Hippocampal formation (tissue), 2 donors: Measurements from ENCODE around the gene EPHA3.

Experiments
- DNase-seq, 2 donors: peaks; one replicate each; lab custom pipeline; 2025; lab: John Stamatoyannopoulos, UW

Gene EPHA3

DNA sequence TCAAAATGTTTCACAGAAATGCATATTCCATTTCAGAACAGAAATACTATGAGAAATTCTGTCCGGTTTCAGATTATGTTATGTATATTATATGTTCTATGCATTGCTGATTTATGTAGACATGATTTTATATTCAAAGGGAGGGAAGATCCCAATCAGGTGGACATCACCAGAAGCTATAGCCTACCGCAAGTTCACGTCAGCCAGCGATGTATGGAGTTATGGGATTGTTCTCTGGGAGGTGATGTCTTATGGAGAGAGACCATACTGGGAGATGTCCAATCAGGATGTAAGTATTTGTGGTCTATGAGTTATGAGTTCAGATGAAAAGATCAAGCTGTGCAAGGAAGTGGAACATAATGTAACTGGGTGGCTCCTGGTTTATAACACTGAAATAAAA lies 341.7 kb downstream of the EPHA3 start:
- no peak for DNase-seq

DNA sequence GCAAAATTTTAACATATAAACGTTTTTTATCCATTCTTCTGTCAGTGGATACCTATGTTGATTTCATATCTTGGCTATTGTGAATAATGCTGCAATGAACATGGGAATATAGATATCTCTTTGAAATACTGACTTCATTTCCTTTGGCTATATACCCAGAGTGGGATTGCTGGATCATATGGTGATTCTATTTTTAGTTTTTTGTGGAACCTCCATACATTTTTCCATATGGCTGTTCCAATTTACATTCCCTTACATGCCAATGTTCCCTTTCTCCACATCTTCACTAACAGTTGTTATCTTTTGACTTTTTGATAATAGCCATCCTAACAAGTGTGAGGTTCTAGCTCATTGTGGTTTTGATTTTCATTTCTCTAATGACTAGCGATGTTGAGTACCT lies 344.6 kb downstream of the EPHA3 start:
- no peak for DNase-seq

DNA sequence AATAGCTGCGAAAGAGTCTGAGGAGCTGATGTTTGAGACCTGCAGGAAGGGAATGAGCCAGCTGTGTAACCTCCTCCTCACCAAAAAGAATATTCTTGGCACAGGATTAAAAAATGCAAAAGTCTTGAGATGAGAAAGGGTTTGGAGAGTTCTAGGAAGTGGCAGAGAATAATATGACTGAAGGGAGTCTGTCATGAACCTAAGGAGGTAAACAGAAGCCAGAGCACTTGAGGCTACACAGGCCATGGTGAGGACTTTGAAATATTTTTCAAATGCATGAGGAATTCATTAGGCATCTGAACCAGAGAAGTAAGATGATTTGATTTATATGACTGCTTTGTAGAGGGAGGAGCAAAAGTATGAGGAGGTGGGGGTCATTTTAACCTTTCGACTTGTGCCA lies 347.8 kb downstream of the EPHA3 start:
- no peak for DNase-seq

DNA sequence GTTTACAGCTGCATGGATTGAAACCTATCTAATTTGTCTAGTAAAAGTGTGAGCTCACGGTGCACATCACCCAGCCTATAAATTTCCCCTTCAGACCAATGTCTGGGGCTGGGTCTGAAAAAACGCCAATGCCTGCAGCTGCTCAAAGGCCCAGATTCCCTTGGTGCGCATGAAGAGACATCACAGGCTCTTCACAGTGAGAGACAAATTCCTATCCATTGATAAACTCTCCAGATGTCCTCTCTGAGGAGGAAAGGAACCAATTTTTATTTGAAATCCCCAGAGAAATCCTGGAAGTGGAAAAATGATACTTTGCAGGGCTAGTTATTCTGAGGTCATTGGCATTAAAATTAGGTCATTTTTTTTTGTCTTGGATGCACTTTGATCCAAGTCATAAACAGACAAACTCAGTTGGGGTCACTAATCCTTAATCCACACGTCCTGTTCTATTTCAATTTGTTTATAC lies 360.5 kb downstream of the EPHA3 start:
- no peak for DNase-seq

DNA sequence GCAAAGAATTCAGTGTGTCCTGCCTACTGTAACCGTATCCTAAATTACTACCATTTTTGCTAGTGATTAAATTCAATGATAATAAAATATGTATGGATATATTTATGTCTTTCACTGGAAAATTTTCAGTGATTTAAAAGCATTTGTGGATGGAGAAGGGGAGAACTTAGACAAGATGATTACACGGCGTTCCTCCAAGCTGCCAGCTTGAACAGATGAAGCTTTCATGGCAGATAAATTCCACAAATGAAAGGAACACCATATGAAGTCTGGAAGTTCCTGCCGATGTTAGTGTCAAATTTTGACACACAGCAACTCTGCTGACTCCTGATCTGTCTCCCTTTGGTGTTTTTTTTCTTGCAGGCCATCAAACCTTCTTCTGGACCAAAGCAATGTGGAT lies 364.7 kb downstream of the EPHA3 start:
- DNase-seq = no peak

DNA sequence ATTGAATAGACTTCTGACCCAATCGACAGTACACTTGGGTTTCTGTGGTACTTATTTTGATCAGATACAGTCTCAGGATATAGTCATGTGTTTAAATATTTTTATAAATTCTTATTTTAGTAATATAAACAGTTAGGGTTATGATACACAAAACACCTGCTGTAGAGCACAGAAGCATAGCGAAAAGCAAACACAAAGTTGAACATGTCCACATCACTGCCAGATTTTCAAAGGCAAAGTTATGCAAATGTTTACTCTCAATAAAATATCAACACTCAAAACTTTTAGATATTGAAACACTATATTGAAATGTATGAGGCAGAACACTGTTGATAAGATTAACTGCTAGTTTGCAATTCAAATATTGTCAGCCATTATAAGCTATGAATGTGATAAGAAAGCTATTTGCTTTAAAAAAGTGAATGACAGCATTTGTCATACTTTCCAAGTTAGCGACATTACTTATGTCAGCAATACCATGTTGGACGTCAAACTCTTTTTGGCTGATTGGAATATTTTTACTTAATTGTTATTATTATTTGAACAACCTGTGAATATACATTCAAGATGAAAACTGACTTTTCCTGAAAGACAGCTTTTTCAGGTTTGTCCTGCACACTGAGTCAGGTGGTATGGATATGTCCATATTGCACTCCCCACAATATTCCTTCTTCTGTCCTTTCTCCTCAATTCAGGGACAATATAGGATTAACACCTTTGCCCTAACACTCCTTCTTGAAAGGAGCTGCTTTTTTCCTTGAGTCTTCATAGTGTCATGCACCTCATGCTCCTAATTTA lies 367.1 kb downstream of the EPHA3 start:
- no peak for DNase-seq

DNA sequence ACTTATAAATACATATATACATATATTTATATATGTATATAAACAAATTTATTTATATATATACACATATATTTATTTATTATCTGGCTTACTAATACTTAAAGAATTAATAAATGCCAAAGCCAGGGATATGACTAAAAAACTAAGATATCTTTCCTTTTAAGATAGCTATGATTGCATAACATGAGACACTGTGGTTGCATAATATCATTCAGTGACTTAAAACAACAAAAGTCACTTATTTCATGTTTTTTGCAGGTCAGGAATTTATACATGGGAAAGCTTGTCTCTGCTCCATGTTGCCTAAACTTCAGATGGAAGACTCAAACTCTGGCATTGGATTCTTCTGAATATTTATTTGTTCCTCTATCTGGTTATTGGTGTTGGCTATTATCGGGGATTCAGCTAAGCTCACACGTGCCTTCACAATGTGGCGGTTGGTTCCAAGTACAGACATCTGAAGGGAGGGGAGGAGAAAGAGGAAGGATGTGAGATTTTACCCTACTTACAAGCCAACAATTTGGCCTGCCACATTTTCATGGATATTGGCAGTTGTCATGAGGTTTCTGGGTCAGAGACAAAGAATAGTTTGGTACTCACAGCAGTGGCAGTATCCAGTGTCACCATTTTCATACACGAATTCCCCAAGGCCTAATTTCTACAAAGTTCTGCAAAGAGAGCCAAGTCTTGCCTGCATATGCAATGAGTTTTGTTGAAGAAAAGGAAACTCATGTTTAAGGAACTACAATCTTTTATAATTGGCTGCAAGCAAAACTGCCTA lies 381.6 kb downstream of the EPHA3 start:
- no peak for DNase-seq

DNA sequence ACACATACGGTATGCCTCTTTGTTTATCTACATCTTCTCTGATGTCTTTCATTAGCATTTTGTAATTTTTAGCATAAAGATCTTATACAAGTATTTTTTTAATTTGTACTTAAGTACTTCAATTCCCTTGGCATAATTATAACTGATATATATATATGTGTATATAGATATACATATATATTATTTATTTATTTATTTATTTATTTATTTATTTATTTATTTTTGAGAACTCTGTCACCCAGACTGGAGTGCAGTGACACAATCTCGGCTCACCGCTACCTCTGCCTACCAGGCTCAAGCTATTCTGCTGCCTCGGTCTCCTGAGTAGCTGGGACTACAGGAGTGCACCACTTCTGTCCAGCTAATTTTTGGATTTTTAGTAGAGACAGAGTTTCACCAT lies 382.7 kb downstream of the EPHA3 start:
- DNase-seq = no peak

DNA sequence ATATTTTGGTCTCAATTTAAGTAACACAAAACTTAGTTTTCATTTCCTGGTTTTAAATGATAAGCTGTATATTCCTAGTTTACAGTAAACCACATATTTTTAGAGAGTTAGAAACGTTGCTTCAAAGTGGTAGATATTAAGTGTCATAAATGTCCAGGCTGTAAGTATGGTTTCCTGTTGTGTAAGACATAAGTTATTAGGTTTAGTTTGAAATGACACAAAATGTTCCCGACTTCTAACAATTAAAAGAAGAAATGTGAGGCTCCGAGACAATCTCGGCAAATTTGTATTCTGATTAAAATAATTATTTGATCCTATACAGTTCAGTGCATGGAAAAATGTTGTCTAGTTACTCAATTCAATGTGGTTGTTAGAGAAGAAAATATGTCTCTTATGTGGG lies 387.3 kb downstream of the EPHA3 start:
- no peak for DNase-seq

DNA sequence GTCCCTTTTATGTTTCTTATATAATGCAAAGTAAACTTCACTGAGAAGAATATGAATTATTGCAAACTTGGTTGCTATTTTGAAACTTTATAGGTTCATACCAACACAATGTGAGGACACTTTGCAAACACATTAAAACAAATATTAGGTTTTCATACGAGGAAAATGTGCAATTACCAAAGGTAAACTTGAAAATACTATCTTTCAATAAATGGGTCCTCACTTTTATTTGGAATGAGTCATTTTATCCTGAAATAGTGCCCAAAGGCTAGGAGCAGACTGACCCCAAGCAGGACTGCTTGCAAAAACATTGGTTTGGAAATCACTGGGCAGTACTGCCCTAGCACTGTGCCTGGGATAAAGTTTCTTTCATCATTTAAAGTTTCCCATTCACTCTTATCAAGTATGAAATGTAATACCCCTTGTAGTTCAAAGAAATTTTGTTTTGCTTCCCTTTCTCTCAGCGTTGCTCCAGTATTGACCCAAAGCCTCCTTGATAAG lies 396.5 kb downstream of the EPHA3 start:
- DNase-seq = no peak

DNA sequence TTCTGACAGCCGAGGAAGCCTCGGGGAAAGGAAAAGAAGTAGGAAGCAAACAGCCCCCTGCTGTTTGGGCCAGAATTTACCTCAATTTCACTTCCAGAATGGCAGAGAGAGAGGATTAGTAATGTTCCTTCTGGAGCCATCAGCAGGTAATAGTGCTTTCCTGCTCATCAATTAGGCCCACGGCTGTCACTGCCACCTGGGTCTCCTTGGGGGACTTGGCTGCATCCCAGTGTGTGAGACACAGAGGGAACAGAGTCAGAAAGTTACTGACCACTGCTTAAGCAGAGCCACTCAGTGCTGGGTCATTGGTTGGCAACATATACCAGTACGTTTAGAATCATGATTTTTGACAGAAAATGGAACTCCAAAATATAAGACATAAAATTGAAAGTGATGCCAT lies 397.0 kb downstream of the EPHA3 start:
- no peak for DNase-seq

DNA sequence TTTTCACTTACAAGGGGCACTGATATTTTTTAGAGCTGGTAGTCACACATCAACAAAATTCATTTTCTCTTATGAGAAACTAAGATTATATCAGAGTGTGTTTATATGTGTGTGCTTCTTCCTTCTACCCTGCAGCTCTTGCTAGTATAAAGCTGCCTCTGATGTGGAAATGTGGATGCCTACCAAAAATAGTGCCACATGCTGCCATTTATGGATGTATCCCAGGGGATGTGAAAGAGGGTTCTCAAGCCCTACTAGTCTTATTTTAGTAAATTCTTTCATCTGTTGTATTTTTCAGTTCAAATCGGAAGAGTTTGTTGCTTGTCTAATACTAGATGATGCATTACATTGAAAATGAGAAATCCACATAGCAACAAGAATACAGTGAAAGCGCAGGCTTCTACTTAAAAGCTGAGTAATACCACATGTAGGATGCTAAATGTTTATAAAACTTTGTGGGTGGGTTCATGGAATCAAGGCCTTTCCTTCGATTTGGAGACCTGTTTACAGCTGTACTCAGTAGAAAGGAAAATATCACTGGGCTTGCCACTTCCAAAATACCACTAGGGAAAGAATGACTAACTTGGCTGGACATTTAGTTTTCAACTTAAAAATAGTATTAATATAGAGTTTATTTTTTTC lies 399.2 kb downstream of the EPHA3 start:
- no peak for DNase-seq

DNA sequence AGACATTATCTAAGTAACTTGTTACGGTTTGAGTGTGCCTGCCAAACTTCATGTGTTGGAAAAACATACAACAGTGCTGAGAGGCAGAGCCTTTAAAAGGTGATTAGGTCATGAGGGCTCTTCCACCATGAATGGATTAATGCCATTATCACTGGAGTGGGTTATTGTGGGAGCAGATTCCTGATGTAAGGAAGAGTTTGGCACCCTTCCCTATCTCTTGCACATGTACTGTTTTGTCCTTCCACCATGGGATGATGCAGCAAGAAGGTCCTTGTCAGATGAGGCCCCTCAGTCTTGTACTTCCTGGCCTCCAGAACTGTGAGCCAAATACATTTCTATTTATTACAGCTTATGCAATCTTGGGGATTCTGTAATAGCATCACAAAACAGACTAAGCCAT lies 413.9 kb downstream of the EPHA3 start:
- no peak for DNase-seq

DNA sequence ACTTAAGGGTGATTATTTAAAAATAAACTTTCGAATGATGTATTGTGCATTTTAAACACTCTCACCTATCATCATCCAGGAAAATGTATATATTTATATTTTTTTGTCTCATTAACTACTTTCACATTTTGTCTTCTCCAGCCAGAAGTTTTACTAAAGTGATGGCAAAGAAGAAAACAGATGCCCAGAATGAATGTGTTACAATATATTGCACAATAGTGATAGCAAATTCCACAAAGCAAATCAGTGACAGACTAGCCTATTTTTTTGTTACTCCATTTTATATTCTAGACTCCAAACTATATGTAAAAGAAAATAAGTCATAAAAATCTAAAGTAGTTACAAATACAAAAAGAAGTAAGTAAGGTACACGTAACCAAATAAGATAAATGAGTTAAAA lies 414.7 kb downstream of the EPHA3 start:
- DNase-seq = no peak

DNA sequence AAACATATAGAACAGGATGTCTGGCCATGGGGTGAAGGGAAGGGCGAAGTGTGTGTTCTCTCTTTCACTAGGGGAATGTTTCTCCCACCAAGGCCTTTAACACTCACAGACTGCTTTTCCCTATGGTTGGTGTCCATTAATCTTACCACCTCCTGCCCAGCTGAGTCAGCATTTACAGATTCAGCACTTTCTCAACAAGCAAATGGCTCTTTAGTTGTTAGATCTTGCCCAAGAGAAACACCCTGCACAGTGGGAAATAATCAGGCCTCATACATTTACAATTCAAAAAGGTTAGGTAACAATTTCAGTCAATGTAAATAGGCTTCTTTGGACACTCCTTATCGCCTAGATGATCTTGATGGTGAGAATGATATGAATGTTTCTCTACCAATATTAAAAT lies 418.2 kb downstream of the EPHA3 start:
- no peak for DNase-seq

DNA sequence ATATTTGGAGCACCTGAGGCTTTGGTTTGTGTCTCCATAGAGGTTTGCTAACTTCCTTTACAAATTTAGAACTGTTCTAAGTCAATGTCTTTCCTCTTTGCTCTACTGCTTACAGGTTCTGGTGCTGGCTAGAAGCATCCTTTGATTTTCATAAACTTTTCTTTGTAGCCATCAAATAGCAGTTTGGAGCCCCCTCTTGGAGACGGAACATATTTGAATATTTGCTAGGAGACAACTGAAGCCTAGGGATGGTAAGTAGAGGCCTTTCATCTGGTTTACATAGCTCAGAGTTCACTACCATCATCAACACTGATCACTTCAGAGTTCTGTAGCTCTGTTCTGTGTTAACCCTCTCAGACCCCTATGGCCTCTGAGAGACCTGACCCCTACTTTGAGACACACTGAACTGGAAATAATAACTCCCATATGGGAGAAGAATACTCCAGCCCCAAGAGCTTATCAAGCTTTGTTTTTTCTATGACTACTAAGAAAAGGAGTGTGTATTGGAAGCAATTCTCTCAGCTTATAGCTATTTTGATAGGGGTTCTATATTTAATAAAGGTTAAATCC lies 420.4 kb downstream of the EPHA3 start:
- DNase-seq = no peak
